Measurements from ENCODE around the gene FOXM1. TPM values are rescaled to one million over a fixed set of nuclear protein-coding genes. Genes with fewer than 3 reads are reported as not detected.

Gene FOXM1
- total and polyA plus RNA-seq, 5 donors from 2014 or later = 0.44 to 3.8 (median 0.87) TPM

DNA sequence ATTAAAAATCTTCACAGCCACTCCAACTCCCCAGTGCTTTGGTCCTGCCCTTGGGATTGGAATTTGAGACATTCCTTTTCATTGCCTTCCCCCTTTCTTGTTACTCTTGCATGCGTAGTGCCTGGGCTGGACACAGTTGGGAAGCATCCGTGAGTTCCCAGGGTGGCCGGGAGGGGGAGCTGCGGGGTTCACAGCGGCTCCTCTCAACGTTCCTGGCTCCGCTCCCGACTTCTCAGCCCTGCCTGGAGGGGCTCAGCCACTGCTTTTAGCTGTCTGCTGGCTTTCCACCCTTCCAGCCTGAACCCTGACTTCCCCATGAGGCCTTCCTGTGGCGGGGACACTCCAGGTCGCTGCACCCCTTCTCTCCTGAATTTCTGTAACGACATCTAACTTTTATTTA, 23.3 kb downstream of the FOXM1 start:
- ATAC-seq (ENCODE audit: low read depth in 2 of 2) = peak; percentile 45 to 46
- no peak overlapping the region for H3K4me3 Mint-ChIP-seq
- H3K27ac Mint-ChIP-seq = peak overlapping the region in 1 of 3 donors; percentile 48

DNA sequence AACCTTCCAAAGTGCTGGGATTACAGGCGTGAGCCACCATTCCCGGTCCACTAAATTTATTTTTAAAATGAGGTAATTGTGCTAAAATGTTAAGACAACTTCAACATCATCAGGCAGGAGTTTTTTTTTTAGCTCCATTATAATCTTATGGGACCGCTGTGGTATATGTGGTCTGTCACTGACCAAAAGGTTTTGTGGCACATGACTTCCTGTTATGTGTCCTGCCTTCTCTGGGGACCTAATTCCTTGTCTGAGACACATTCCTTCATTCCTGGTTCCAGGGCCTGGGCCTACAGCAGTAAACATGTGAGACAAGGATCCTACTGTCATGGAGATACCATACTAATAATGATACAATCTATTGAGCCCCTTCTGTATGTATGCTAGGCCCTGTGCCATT, 25.0 kb downstream of the FOXM1 start:
- H3K4me1 ChIP-seq (ENCODE audit: control insufficient read depth, insufficient read depth, low read length, poor library complexity, severe bottlenecking) = no peaks in the 10 kb centered on the region
- no peak overlapping the region for H3K4me3 ChIP-seq (ENCODE audit: low read depth, low read length)
- H3K27me3 Mint-ChIP-seq = no peaks in the 10 kb centered on the region
- H3K36me3 ChIP-seq (ENCODE audit: control insufficient read depth, insufficient read depth, low read length) = peaks cover 16% of the 10 kb centered on the region
- H3K27ac Mint-ChIP-seq = peak overlapping the region in 1 of 3 donors; percentile 20
- no peaks in the 10 kb centered on the region for H3K9me3 Mint-ChIP-seq
- DNase-seq (no peak), ATAC-seq (ENCODE audit: low read depth in 2 of 2) (no peak)
- no peak overlapping the region for H3K4me3 Mint-ChIP-seq
- no peaks in the 10 kb centered on the region for H3K27me3 ChIP-seq (ENCODE audit: control insufficient read depth, insufficient read depth, low read length)
- no peaks in the 10 kb centered on the region for H3K9me3 ChIP-seq (ENCODE audit: control insufficient read depth in 2 of 2, low read length in 2 of 2)
- H3K36me3 Mint-ChIP-seq = peaks cover 17% of the 10 kb centered on the region
- H3K4me1 Mint-ChIP-seq = peaks cover 0 to 5% (median 2%) of the 10 kb centered on the region in 4 donors
- no peak overlapping the region for H3K27ac ChIP-seq (ENCODE audit: insufficient read depth, low read length, poor library complexity, severe bottlenecking)

More for the DNA sequence above, 23.3 kb downstream of the FOXM1 start:
- Mint-ChIP-seq H3K27me3 (no peaks in the 10 kb centered on the region), H3K9me3 (no peaks in the 10 kb centered on the region), H3K4me1 (peaks cover 0 to 2% (median 0%) of the 10 kb centered on the region in 4 donors), H3K36me3 (peaks cover 11% of the 10 kb centered on the region)
- H3K9me3 ChIP-seq (ENCODE audit: control insufficient read depth in 2 of 2, low read length in 2 of 2) = no peaks in the 10 kb centered on the region
- H3K27me3 ChIP-seq (ENCODE audit: control insufficient read depth, insufficient read depth, low read length) = no peaks in the 10 kb centered on the region
- H3K36me3 ChIP-seq (ENCODE audit: control insufficient read depth, insufficient read depth, low read length) = peaks cover 19% of the 10 kb centered on the region
- DNase-seq = peak in 2 of 3 donors; percentile 30 to 39
- no peaks in the 10 kb centered on the region for H3K4me1 ChIP-seq (ENCODE audit: control insufficient read depth, insufficient read depth, low read length, poor library complexity, severe bottlenecking)
- no peak overlapping the region for H3K27ac ChIP-seq (ENCODE audit: insufficient read depth, low read length, poor library complexity, severe bottlenecking)
- H3K4me3 ChIP-seq (ENCODE audit: low read depth, low read length) = no peak overlapping the region

DNA sequence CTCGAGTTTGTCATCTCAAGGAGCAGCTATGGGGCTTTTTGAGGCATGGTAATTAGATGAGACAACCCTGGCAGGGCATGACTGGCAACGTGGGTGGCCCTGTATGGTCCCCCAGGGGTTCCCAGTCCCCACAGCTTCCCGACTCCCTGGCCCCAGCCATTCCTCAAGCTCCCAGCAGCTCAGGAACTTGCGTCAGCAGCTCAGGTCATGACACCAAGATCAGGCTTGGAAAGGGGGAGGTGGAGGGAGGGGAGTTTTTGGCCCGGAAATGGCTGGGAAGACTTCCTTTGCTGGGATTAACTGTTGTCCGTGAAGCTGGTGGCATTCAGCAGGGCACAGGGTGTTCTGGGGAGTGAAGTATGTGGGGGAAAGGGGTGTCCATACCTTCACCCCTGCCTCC, 31.7 kb downstream of the FOXM1 start:
- Mint-ChIP-seq H3K27me3 (no peaks in the 10 kb centered on the region), H3K9me3 (no peaks in the 10 kb centered on the region), H3K4me3 (peak overlapping the region in 1 of 4 donors; percentile 48), H3K27ac (no peak overlapping the region), H3K4me1 (peaks cover 0 to 6% (median 2%) of the 10 kb centered on the region in 4 donors), H3K36me3 (peaks cover 20% of the 10 kb centered on the region)
- no peaks in the 10 kb centered on the region for H3K27me3 ChIP-seq (ENCODE audit: control insufficient read depth, insufficient read depth, low read length)
- H3K4me3 ChIP-seq (ENCODE audit: low read depth, low read length) = no peak overlapping the region
- peaks cover 30% of the 10 kb centered on the region for H3K36me3 ChIP-seq (ENCODE audit: control insufficient read depth, insufficient read depth, low read length)
- no peak overlapping the region for H3K27ac ChIP-seq (ENCODE audit: insufficient read depth, low read length, poor library complexity, severe bottlenecking)
- no peaks in the 10 kb centered on the region for H3K4me1 ChIP-seq (ENCODE audit: control insufficient read depth, insufficient read depth, low read length, poor library complexity, severe bottlenecking)
- no peaks in the 10 kb centered on the region for H3K9me3 ChIP-seq (ENCODE audit: control insufficient read depth in 2 of 2, low read length in 2 of 2)
- ATAC-seq (ENCODE audit: low read depth in 2 of 2) = no peak
- DNase-seq = no peak

DNA sequence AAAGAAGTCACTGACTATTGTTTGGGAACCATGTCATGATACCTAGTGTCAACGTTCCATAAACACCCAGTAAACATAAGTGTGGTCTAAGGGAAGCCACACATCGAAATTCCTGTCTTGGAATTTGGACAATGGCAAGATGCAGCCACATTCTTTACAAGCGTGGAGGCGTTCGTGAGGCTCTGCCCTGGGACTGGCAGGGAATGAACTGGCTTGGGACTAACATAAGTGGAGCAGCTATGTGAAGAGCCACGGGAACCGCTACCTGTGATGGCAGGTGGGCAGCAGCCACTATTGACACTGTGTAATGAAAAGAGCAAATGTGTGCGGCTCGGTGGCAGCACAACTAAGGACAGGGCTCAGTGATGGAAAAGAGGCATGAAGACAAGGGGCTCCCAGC, 32.2 kb downstream of the FOXM1 start:
- H3K27ac Mint-ChIP-seq = no peak overlapping the region
- ATAC-seq (ENCODE audit: low read depth in 2 of 2) = no peak

DNA sequence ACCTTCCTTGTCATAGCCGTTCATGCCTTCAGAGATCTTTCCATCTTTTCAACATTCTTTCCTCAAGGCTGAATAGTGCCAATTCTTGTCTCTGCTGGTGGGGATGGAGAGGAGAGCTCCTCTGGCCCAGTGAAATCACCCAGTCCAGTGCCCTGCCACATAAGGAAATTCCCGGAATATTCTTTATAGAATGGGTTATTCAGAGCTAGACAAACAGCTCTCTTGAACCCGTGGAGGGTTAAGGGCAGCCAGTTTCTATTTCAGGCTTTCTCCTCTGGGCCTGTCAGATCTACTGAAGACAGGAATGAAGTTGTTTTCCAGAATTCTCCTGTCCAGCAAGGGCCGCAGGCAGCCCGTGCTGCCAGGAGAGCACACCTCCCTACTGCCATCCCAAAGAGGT, 34.0 kb downstream of the FOXM1 start:
- H3K36me3 ChIP-seq (ENCODE audit: control insufficient read depth, insufficient read depth, low read length) = peaks cover 36% of the 10 kb centered on the region
- no peak overlapping the region for H3K4me3 ChIP-seq (ENCODE audit: low read depth, low read length)
- Mint-ChIP-seq H3K27me3 (no peaks in the 10 kb centered on the region), H3K4me1 (peaks cover 0 to 6% (median 2%) of the 10 kb centered on the region in 4 donors), H3K4me3 (no peak overlapping the region), H3K27ac (no peak overlapping the region), H3K36me3 (peaks cover 30% of the 10 kb centered on the region), H3K9me3 (no peaks in the 10 kb centered on the region)
- H3K27ac ChIP-seq (ENCODE audit: insufficient read depth, low read length, poor library complexity, severe bottlenecking) = no peak overlapping the region
- DNase-seq (no peak), ATAC-seq (ENCODE audit: low read depth in 2 of 2) (no peak)
- H3K4me1 ChIP-seq (ENCODE audit: control insufficient read depth, insufficient read depth, low read length, poor library complexity, severe bottlenecking) = no peaks in the 10 kb centered on the region
- H3K9me3 ChIP-seq (ENCODE audit: control insufficient read depth in 2 of 2, low read length in 2 of 2) = no peaks in the 10 kb centered on the region
- no peaks in the 10 kb centered on the region for H3K27me3 ChIP-seq (ENCODE audit: control insufficient read depth, insufficient read depth, low read length)

More for the DNA sequence above, 32.2 kb downstream of the FOXM1 start:
- DNase-seq = no peak
- Mint-ChIP-seq H3K4me1 (peaks cover 0 to 6% (median 2%) of the 10 kb centered on the region in 4 donors), H3K27me3 (no peaks in the 10 kb centered on the region), H3K9me3 (no peaks in the 10 kb centered on the region), H3K4me3 (peak overlapping the region in 2 of 4 donors; percentile 48 to 64), H3K36me3 (peaks cover 22% of the 10 kb centered on the region)
- H3K9me3 ChIP-seq (ENCODE audit: control insufficient read depth in 2 of 2, low read length in 2 of 2) = no peaks in the 10 kb centered on the region
- no peak overlapping the region for H3K27ac ChIP-seq (ENCODE audit: insufficient read depth, low read length, poor library complexity, severe bottlenecking)
- H3K27me3 ChIP-seq (ENCODE audit: control insufficient read depth, insufficient read depth, low read length) = no peaks in the 10 kb centered on the region
- no peaks in the 10 kb centered on the region for H3K4me1 ChIP-seq (ENCODE audit: control insufficient read depth, insufficient read depth, low read length, poor library complexity, severe bottlenecking)
- no peak overlapping the region for H3K4me3 ChIP-seq (ENCODE audit: low read depth, low read length)
- H3K36me3 ChIP-seq (ENCODE audit: control insufficient read depth, insufficient read depth, low read length) = peaks cover 31% of the 10 kb centered on the region

DNA sequence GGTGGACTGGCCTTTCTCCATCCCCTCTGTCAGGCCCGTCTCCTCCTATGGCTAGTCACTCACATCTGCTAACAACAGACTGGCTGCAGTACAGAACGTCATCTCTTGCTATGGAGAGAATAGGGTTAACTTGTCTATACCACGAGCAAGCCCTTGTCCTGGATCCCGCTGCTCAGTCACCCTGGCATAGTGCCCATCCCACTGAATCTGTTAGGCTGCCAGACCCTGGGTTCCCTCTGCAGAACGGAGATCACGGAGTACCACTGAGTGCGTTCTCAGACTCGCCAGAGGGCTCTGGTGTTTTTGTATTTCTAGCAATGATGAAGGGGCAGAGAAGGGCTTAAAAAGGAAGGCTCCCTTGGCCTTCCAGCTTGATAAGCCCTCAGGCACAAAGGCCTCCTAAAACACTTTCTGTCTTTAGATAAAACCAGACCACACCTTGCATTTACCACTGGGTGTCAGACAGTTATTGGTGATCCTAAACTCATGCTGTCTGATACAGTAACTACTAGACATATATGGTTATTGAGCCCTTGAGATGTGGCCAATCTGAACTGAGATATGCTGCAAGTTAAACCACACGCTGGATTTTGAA, 35.8 kb downstream of the FOXM1 start:
- H3K36me3 ChIP-seq (ENCODE audit: control insufficient read depth, insufficient read depth, low read length) = peaks cover 27% of the 10 kb centered on the region
- no peaks in the 10 kb centered on the region for H3K9me3 ChIP-seq (ENCODE audit: control insufficient read depth in 2 of 2, low read length in 2 of 2)
- no peak overlapping the region for H3K4me3 Mint-ChIP-seq
- no peaks in the 10 kb centered on the region for H3K27me3 Mint-ChIP-seq
- ATAC-seq (ENCODE audit: low read depth in 2 of 2) (no peak), DNase-seq (no peak)
- no peak overlapping the region for H3K27ac ChIP-seq (ENCODE audit: insufficient read depth, low read length, poor library complexity, severe bottlenecking)
- H3K4me1 Mint-ChIP-seq = peaks cover 0 to 7% (median 0%) of the 10 kb centered on the region in 4 donors
- no peak overlapping the region for H3K4me3 ChIP-seq (ENCODE audit: low read depth, low read length)
- no peaks in the 10 kb centered on the region for H3K9me3 Mint-ChIP-seq
- H3K27me3 ChIP-seq (ENCODE audit: control insufficient read depth, insufficient read depth, low read length) = no peaks in the 10 kb centered on the region
- H3K27ac Mint-ChIP-seq = no peak overlapping the region
- no peaks in the 10 kb centered on the region for H3K4me1 ChIP-seq (ENCODE audit: control insufficient read depth, insufficient read depth, low read length, poor library complexity, severe bottlenecking)
- peaks cover 21% of the 10 kb centered on the region for H3K36me3 Mint-ChIP-seq

DNA sequence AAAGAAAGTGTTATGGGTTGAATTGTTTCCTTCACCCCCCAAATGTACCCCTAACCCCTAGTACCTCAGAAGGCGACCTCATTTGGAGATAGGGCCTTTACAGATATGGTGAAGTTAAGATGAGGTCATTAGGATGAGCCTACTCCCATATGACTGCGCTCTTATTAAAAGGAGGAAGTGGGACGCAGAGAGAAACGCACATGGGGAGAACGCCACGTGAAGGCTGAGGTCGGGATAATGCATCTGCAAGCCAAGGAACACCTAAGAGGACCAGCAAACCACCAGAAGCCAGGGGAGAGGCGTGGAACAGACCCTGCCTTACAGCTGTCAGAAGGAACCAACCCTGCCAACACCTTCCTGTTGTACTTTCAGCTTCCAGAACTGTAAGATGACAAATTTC, 40.4 kb downstream of the FOXM1 start:
- H3K9me3 ChIP-seq (ENCODE audit: control insufficient read depth in 2 of 2, low read length in 2 of 2) = no peaks in the 10 kb centered on the region
- no peaks in the 10 kb centered on the region for H3K4me1 ChIP-seq (ENCODE audit: control insufficient read depth, insufficient read depth, low read length, poor library complexity, severe bottlenecking)
- no peak overlapping the region for H3K27ac ChIP-seq (ENCODE audit: insufficient read depth, low read length, poor library complexity, severe bottlenecking)
- DNase-seq (no peak), ATAC-seq (ENCODE audit: low read depth in 2 of 2) (no peak)
- no peaks in the 10 kb centered on the region for H3K27me3 Mint-ChIP-seq
- peaks cover 14% of the 10 kb centered on the region for H3K36me3 ChIP-seq (ENCODE audit: control insufficient read depth, insufficient read depth, low read length)
- no peak overlapping the region for H3K4me3 ChIP-seq (ENCODE audit: low read depth, low read length)
- H3K4me1 Mint-ChIP-seq = peaks cover 0 to 12% (median 7%) of the 10 kb centered on the region in 4 donors
- H3K4me3 Mint-ChIP-seq = no peak overlapping the region
- H3K27me3 ChIP-seq (ENCODE audit: control insufficient read depth, insufficient read depth, low read length) = no peaks in the 10 kb centered on the region
- no peaks in the 10 kb centered on the region for H3K9me3 Mint-ChIP-seq
- peaks cover 18% of the 10 kb centered on the region for H3K36me3 Mint-ChIP-seq
- no peak overlapping the region for H3K27ac Mint-ChIP-seq
